Epidermal melanocyte (primary cell): ENCODE data around the gene PAGR1.
"Not testable (repeated sequence)": the region's sequence is repeated elsewhere in the genome, so short reads cannot be mapped to it uniquely, and the experiment has no call there.

Experiments used
- DNase-seq: peaks from one replicate; pipeline ENCODE4 v3.0.0; 2011; ENCODE audit warnings: low spot score; ENCODE audit not compliant: insufficient read length

The PAGR1 gene

DNA sequence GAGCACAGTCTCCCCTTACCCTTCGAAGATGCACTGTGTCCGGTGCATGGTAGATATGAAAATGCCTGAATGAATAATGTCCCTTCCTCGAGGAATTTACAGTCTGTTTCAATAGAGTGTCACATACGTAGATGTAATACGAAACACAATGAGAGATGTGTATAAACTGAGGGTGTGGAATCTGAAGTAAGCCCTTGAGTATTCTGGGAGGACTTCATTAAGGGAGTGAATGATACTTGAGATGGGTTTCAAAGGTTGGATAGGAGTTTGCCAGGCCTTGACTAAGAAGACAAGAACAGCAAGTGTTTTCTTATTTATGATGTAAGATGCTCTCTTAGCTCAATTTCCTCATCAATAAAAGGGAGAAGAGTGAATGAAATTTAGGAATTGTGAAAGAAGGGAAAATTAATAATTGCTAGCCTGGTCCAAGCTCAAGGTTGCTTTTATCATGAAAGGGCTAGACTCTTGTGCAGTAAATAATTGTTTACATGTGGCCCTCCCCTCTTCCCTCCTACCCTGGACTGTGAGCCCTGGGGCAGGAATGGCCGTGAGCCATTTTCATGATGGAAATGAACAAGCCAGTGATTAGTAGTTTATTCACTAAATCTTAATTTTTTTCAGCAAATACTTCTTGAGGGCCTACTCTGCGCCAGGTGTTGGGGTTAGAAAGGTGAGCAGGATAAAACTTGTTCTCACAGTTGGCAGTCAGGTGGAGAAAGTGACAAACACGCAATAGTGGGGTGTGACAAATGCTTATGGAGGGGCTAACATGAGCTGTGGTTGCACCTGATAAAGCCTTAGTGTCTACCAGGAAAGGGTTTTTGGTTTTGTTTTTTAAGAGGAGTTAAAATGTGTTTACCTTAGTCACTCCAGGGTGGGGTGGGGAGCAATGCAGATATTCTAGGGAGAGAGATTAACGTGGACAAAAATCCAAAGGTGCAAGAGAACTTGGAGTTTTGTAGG, 23.8 kb upstream of the PAGR1 start:
- no peak for DNase-seq

DNA sequence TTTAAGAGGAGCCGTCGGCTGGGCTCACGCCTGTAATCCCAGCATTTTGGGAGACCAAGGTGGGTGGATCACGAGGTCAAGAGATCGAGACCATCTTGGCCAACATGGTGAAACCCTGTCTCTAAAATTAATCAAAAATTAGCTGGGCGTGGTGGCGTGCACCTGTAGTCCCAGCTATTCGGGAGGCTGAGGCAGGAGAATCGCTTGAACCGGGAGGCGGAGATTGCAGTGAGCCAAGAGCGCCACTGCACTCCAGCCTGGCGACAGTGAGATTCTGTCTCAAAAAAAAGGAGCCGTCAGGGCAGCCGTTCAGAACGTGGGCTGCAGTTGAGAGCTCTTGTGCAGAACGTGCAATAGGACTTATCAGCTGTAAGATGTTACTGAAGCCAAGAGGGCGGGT, 22.8 kb upstream of the PAGR1 start:
- not testable (repeated sequence) for DNase-seq

DNA sequence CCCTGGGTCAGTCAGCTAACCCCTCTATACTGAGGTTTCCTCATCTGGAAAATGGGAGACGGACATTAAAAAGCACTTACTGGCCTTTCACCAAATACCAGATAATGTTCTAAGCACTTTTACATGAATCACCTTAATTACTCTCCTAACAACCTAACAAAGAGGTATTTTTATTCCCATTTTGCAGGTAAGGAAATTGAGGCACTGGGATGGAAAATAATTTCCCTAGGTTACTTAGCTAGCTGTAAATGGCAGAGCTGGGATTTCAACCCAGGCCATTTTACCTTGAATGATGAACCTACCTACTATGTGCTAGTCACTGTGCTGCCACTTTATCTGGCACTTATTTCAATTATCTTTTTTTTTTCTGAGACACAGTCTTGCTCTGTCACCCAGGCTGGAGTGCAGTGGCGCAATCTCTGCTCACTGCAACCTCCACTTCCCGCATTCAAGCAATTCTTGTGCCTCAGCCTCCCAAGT, 21.7 kb upstream of the PAGR1 start:
- no peak for DNase-seq

DNA sequence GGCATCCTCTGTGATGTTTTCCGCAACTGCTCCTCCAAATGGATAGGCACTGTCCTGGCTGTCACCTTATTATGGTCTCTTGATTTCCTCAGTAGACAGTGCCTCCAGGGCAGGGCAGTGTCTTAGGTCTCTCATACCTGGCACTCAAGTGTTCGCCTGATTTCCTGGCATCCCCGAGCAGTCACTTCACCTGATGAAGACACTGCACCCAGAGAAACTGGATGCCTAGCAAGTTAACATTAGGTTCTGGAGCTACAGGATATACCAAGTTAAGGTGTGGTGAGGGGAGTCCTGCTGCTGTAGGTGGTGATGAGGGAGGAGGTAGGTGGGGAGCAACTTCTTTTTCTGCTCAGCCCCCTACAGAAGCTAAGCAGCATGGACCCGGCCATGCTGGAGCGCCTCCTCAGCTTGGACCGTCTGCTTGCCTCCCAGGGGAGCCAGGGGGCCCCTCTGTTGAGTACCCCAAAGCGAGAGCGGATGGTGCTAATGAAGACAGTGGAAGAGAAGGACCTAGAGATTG, 13.5 kb upstream of the PAGR1 start:
- no peak for DNase-seq

DNA sequence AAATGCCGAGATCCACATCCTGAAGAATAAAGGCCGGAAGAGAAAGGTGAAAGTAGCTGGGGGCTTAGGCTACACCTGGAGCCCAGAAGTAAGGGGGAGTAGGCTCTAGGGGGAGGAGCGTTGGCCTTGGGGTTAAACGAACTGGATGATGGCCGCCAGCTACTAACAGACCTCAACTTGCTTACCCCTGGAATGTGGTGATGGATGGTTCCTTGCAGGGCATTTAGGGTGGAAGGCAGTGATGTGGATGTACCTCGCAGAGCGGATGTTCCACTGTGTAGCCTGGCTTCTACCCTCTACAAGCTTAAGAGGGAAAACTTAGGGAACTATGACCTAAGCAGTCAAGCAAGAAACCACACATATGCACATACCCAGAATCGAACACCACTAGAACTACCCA, 11.9 kb upstream of the PAGR1 start:
- DNase-seq: no peak

DNA sequence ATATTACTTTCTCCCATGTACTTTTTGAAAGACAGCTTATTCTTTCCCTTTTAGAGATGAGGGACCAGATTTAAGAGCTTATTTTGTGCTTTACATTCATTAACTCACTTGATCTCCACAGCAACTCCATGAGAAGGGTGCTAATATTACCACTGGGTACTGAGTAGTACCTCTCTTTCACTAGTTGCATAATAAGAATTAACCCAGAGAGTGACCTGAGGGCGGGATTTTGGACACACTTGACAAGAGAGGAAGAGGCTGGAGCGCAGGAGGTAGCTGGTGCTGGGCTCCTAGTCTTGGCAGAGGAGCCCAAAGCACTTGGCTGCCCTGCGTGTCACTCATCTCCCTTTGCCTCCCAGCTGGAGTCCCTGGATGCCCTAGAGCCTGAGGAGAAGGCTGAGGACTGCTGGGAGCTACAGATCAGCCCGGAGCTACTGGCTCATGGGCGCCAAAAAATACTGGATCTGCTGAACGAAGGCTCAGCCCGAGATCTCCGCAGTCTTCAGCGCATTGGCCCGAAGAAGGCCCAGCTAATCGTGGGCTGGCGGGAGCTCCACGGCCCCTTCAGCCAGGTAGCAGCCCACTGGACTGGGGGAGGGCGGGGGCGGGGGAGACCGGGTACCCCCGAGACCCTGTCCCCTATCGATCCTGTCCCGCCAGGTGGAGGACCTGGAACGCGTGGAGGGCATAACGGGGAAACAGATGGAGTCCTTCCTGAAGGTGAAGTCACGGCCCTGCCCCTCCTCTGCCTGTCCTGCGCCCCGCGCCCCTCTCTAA, 11.3 kb upstream of the PAGR1 start:
- peak; percentile 15 for DNase-seq

DNA sequence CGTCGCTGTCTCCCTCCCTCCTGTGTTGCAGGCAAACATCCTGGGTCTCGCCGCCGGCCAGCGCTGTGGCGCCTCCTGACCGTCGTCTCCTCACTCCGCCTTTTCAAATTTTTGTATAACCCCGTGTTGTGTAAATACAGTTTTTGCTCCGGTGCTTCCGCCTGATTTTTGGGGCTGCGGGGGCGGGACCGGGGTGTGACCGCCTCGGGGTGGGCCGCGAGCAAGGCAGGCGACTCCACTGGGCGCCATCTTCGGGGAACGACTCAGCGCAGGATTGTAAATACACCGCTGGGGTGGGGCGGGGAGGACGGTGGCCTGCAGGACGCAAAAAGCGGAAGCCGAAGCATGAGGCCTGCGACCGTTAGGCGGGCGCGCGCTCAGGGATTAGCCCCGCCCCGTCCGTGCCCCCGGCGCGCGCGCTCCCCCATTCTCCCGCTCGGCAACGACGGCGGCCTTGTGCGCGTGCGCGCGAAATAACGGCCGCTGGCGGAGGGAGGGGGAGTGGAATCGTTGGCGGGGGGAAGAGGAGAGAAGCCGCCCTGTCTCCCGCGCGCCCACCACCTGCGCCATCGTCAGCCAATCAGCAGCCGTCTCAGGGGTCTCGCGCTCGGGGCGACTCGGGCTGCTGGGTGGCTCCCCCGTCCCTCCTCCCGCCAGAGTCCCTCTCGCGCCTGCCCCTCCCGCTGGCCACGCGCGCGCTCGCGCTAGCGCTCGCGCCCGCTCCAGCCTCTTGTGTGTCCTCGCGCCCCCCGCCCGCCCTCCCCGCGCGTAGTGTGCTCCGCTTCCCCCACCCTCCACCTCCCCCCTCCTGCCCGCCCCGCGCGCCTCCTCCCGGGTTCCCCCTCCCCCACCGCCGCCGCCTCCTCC, 10.5 kb upstream of the PAGR1 start:
- peak; percentile 95 for DNase-seq

DNA sequence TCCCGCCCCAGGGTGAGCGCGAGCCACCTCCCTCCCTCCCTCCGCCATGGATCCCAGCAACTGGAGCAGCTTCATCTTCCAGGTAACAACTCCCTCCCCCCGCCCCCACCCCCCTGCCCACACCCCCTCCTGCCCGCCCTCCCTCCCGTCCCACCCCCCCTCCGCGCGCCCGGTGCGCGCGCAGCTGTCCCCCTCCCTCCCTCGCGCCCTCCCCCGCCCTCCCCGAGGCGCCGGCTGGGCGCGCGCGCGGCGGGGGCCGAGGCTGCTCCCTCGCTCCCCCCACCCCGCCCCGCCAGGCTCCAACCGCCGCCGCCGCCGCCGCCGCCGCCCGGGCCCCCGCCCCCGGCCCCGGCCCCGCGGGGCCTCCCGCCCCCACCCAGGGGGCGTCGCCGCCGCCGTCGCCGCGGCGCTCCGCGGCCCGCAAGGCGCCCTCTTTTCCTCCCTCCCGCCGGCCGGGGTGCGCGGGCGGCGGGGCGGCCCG, 9.8 kb upstream of the PAGR1 start, which contains the start of gene MAZ:
Gene MAZ (plus strand): TSS at position 431 of the 481 bp plus-strand sequence. CDS start 173 bp downstream, outside the sequence.
- DNase-seq: peak; percentile 59

DNA sequence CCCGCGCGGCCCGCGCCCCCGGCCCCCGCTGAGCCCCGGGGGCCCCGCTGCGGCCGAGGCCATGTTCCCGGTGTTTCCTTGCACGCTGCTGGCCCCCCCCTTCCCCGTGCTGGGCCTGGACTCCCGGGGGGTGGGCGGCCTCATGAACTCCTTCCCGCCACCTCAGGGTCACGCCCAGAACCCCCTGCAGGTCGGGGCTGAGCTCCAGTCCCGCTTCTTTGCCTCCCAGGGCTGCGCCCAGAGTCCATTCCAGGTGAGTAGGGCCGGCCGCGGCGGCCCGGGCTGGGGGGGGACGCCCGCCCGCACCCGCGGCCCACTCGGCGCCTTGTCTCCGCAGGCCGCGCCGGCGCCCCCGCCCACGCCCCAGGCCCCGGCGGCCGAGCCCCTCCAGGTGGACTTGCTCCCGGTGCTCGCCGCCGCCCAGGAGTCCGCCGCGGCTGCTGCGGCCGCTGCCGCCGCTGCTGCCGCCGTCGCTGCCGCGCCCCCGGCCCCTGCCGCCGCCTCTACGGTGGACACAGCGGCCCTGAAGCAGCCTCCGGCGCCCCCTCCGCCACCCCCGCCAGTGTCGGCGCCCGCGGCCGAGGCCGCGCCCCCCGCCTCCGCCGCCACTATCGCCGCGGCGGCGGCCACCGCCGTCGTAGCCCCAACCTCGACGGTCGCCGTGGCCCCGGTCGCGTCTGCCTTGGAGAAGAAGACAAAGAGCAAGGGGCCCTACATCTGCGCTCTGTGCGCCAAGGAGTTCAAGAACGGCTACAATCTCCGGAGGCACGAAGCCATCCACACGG, 9.1 kb upstream of the PAGR1 start:
- DNase-seq: peak; percentile 16

DNA sequence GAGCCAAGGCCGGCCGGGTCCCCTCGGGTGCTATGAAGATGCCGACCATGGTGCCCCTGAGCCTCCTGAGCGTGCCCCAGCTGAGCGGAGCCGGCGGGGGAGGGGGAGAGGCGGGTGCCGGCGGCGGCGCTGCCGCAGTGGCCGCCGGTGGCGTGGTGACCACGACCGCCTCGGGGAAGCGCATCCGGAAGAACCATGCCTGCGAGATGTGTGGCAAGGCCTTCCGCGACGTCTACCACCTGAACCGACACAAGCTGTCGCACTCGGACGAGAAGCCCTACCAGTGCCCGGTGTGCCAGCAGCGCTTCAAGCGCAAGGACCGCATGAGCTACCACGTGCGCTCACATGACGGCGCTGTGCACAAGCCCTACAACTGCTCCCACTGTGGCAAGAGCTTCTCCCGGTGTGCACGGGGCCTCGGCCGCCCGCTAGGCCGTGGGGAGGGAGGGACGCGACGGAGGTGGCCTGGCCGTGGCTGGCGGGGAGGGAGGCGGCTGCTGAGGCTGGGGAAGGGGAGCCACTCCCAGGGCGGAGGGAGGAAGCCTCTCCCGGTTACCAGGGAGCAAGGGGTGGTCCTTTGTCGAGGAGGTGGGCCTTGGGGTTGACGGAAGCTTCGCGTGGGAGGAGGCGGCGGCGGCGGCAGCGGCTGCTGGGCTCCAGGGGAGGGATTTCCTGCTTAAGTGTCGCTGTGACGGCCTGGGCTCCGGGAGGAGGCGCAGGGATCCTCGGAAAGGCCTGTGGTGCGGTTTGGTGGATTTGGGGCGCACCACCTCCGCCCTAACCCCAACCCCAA, 8.3 kb upstream of the PAGR1 start:
- peak; percentile 79 for DNase-seq

DNA sequence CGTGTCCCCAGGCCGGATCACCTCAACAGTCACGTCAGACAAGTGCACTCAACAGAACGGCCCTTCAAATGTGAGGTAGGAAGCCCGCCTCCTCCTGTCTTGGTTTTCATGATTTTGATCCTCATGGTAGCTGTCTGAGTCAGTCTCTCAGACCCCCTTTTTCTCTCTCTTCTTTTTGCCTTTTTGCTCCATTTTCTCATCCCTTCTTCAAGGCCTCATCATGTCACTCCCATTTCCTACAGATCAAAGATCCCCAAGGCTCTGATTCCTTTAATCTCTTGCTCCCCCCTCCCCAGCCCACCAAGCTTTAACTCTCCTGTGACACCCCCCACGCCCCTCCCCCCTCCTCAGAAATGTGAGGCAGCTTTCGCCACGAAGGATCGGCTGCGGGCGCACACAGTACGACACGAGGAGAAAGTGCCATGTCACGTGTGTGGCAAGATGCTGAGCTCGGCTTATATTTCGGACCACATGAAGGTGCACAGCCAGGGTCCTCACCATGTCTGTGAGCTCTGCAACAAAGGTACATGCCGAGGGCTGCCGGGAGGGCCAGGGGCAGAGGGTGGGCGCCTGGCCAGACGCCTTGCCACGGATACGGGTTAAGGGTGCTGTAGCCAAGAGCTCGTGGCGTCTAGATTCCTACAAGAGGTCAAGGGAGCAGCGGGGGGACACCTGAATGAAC, 7.6 kb upstream of the PAGR1 start:
- DNase-seq: no peak

DNA sequence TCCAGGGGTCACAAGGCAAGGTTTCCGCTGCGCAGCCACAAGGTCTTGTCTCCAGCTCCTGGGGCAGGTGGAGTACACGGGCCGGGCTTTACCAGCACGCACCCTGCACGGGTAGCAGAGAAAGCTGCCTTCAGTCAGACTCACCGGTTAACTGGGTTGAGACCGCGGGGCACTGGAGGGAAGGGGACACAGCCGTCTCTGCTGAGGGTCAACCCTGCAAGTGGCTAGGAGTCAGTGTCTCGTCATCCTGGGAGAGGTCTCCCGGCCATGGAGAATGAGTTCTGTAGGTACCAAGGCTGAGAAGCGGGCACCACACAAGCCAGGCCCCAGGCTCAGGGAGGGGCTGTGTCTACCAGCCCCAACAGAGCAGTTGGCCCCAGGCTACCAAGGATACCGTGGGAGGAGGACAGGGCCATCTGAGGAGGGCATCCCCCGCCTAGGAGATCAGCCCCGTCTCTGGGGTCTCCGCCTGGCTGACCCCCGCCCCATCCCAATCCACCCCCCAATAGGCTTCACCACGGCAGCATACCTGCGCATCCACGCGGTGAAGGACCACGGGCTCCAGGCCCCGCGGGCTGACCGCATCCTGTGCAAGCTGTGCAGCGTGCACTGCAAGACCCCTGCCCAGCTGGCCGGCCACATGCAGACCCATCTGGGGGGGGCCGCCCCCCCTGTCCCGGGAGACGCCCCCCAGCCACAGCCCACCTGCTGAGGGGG, 6.8 kb upstream of the PAGR1 start:
- DNase-seq: no peak

DNA sequence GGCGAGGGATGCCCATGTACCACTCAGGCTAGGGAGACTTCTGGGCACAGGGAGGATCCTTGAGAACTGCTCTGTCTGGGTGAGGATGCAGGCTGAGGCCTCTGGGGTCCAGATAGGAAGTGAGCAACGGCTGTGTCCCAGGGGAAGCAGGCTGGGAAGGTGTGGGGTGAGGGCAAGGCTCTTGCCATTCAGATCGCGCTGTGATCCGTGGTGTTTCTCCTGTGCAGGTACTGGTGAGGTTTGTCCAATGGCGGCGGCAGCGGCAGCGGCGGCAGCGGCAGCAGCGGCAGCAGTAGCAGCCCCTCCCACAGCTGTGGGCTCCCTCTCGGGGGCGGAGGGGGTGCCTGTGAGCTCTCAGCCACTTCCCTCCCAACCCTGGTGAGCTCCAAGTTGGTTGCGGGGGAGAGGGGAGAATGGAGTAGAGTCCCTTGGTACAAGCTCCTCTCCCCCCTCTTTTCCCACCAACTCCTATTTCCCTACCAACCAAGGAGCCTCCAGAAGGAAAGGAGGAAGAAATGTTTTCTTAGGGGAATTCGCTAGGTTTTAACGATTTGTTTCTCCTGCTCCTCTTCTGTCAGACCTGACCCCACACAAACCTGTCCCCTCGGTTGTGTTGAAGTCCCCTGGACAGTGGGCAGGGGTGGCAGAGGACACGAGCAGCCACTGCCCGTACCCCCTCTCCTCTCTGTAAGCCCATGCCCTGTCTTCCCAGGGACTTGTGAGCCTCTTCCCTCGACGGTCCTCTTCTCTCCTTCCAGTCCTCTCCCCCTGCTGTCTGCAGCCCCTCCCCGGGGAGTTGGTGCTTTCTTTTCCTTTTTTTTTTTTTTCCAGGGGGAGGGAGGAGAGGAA, 5.9 kb upstream of the PAGR1 start:
- DNase-seq: no peak

DNA sequence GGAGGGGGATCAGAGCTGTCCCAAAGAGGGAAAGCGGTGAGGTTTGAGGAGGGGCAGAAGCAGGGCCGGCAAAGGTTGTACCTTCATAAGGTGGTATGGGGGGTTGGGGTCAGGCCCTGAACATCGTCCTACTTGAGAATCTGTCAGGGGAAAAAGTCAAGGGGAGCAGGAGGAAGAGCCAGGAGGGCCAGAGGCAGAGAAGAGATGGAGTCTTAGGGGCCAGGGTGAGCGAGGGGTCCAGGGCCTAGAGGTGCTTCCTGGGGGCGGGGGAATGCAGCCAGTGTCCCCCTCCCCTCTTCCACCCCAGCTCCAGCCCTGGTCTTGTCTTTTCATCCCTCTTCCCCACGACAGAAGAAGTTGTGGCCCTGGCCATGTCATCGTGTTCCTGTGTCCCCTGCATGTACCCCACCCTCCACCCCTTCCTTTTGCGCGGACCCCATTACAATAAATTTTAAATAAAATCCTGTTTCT, 5.2 kb upstream of the PAGR1 start:
- DNase-seq: no peak

DNA sequence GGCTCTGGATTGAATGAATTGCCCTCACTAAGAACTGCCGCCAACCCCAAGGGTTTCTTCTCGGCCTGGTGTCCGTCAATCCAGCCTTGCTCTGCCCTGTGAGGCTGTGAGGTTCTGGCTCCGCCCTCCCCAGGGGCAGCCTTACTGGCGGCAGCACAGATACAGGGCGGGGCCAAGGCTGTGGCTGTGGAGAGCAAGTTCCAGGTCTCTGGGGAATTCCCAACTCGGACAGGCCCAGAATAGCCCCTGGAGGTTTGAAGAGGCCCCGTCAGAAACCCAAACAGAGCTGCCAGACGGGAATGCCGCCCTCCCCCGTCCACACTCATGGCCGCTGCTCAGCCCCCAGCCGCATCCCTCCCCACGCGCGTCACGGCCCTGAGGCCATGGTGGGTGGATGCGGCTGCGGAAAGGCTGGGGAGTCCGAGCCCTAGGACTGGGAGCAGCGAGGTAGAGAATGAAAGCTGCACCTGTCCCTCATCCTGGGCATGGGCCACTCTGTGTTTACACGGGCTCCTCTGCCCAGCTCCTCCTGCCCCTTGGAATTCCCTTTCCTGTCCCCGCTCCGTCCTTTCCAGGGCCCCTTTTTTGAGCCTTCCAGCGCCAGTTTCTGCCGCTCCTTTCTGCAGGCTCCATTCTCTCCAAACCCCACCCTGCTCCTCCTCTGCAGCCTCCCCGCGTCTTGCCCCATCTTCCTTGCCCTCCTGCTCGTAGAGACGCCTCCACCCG, 4.6 kb upstream of the PAGR1 start:
- peak; percentile 97 for DNase-seq
